Stimulated activated naive CD8-positive, alpha-beta T cell treated with anti-CD3 and anti-CD28 coated beads, Interleukin-15, amount 100 ng/mL, for 72 hours (primary cell): ENCODE data around the gene SGMS1.
A peak's percentile ranks its signal among the peaks of the same experiment; 100 is the strongest.
"Not testable (repeated sequence)": the region's sequence is repeated elsewhere in the genome, so short reads cannot be mapped to it uniquely, and the experiment has no call there.

Source experiments
- ATAC-seq: fragments of 150-1000 bp; cut with Tn5 transposase; 2 replicates; pipeline ENCODE4 v1.10.0; 2021; ENCODE audit warnings: mild to moderate bottlenecking, moderate library complexity
- DNase-seq, 2 donors: peaks; one replicate each; pipeline ENCODE4 v3.0.0; 2021 to 2022
- H3K27ac Mint-ChIP-seq, 2 donors: one replicate each; pipeline ENCODE4 v1.8.0; 2022; ENCODE audit warnings: mild to moderate bottlenecking in 2 of 2, mixed read lengths in 2 of 2, moderate library complexity in 2 of 2
- H3K27me3 Mint-ChIP-seq: one replicate; pipeline ENCODE4 v1.8.0; 2022; ENCODE audit warnings: mixed read lengths
- H3K4me1 Mint-ChIP-seq: one replicate; pipeline ENCODE4 v1.8.0; 2022; ENCODE audit warnings: mild to moderate bottlenecking, mixed read lengths
- H3K4me3 Mint-ChIP-seq, 2 donors: one replicate each; pipeline ENCODE4 v1.8.0; 2022; ENCODE audit warnings: mild to moderate bottlenecking in 2 of 2, mixed read lengths in 2 of 2, moderate library complexity in 1 of 2
- H3K9me3 Mint-ChIP-seq, 2 donors: one replicate each; pipeline ENCODE4 v1.8.0; 2022; ENCODE audit warnings: mixed read lengths in 2 of 2

The SGMS1 gene

DNA sequence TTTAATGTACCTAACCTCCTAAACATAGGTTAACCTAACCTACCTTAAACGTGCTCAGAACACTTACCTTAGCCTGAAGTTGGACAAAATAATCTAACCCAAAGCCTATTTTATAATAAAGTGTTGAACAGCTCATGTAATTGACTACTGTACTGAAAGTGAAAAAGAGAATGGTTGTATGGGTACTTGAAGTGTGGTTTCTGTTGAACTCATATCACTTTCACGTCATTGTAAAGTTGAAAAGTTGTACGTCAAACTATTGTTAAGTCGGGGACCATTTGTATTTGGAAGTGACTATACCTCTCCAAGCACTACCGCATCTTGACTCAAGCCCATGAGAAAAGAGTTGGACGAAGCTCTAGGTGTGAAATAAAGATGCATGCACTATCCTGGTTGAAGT lies 334.6 kb downstream of the SGMS1 start:
- Mint-ChIP-seq H3K27ac (no peak overlapping the region), H3K4me3 (no peak overlapping the region), H3K27me3 (peaks cover 3% of the 10 kb centered on the region), H3K9me3 (no peaks in the 10 kb centered on the region), H3K4me1 (no peaks in the 10 kb centered on the region)
- no peak for DNase-seq
- ATAC-seq, result no peak

- Mint-ChIP-seq H3K4me3 (no peak overlapping the region), H3K4me1 (no peaks in the 10 kb centered on the region), H3K27ac (no peak overlapping the region), H3K27me3 (peaks cover 19% of the 10 kb centered on the region), H3K9me3 (no peaks in the 10 kb centered on the region)
- DNase-seq (no peak), ATAC-seq (no peak)
Observed at GRCh38 chr10:50286996-50287803, 336.6 kb downstream of the SGMS1 start.

- H3K27me3 Mint-ChIP-seq, result peaks cover 26% of the 10 kb centered on the region
- H3K4me3 Mint-ChIP-seq, result no peak overlapping the region
- DNase-seq (no peak), ATAC-seq (no peak)
- no peaks in the 10 kb centered on the region for H3K4me1 Mint-ChIP-seq
- no peak overlapping the region for H3K27ac Mint-ChIP-seq
- no peaks in the 10 kb centered on the region for H3K9me3 Mint-ChIP-seq
Observed at GRCh38 chr10:50286517-50286916, 337.2 kb downstream of the SGMS1 start.

- DNase-seq, result no peak
- Mint-ChIP-seq H3K4me3 (no peak overlapping the region), H3K9me3 (no peaks in the 10 kb centered on the region), H3K27me3 (peaks cover 60% of the 10 kb centered on the region), H3K27ac (no peak overlapping the region), H3K4me1 (no peaks in the 10 kb centered on the region)
- ATAC-seq, result no peak
Observed at GRCh38 chr10:50281967-50282522, 341.7 kb downstream of the SGMS1 start.

DNA sequence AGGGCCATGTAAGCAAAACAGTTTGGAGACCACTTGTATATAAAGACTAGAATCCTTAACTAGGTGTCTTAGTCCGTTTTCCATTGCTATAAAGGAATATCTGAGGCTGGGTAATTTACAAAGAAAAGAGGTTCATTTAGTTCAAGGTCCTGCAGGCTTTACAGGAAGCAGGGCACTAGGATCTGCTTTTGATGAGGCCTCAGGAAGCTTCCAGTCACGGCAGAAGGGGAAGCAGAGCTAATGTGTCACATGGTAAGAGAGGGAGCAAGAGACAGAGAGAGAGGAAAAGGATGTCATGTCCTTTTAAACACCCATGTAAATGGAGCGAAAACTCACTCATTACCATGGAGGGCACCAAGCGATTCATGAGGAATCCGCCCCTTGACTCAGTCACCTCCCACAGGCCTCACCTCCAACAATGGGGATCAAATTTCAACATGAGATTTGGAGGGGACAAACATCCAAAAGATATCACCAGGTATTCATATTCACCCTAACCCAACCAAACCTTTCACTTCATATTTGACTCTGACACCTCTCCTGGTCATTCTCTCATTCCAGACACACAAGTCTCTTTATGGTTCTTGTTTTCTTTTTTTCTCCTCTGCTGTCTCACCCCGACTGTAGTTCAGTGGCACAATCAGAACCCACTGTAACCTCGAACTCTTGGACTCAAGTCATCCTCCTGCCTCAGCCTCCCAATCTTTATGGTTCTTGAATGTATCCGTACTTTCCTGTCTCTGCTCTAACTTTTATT lies 342.4 kb downstream of the SGMS1 start:
- H3K4me1 Mint-ChIP-seq, result no peaks in the 10 kb centered on the region
- DNase-seq (no peak), ATAC-seq (no peak)
- no peak overlapping the region for H3K4me3 Mint-ChIP-seq
- H3K9me3 Mint-ChIP-seq, result no peaks in the 10 kb centered on the region
- no peak overlapping the region for H3K27ac Mint-ChIP-seq
- H3K27me3 Mint-ChIP-seq, result peaks cover 66% of the 10 kb centered on the region

DNA sequence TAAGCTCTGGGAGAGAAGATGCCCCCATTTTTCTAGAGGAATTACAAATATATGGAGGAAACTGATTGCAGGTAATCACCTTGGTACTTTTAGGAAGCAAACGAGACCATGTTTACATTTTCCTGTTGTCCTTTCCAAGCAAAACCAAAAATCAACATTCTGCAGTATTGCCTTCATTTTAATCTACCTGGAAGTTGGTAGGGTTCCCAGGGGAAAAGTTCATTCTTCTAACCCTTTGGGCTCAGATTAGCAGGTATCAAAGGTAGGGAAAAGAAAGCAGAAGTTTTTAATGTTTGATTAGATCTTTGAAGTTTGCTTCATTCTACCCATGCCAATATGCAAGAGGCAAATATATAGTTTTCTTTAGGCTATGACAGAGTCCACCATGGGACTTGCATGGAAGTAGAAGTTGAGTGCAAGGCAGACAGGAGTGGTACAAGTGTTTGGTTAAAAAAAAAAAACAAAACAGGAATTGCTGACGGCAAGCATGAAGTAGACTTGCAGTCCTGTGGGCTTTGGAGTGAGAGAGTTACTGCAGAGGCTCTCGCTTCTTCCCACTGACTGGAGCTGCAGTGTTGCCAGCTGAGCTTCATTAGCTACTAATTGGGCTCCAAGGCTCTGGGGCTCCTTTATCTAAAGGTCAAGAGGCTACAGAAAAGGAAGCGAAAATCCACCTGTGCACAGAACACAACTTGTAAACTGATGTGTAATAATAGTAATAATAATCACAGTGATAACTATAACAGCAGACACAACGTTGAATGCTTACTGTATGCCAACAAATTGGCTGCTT lies 343.5 kb downstream of the SGMS1 start:
- no peak for DNase-seq
- Mint-ChIP-seq H3K4me3 (no peak overlapping the region), H3K4me1 (no peaks in the 10 kb centered on the region), H3K9me3 (no peaks in the 10 kb centered on the region), H3K27ac (no peak overlapping the region), H3K27me3 (peaks cover 71% of the 10 kb centered on the region)
- ATAC-seq, result no peak

- no peak for DNase-seq
- Mint-ChIP-seq H3K27ac (no peak overlapping the region), H3K27me3 (peaks cover 70% of the 10 kb centered on the region), H3K4me3 (no peak overlapping the region), H3K4me1 (no peaks in the 10 kb centered on the region), H3K9me3 (no peaks in the 10 kb centered on the region)
- no peak for ATAC-seq
Observed at GRCh38 chr10:50279489-50279888, 344.3 kb downstream of the SGMS1 start.

- Mint-ChIP-seq H3K4me3 (no peak overlapping the region), H3K27ac (no peak overlapping the region), H3K27me3 (peaks cover 37% of the 10 kb centered on the region), H3K4me1 (no peaks in the 10 kb centered on the region), H3K9me3 (no peaks in the 10 kb centered on the region)
- DNase-seq (peak; percentile 8 to 16), ATAC-seq (peak; percentile 70)
Observed at GRCh38 chr10:50275650-50276235, 348.0 kb downstream of the SGMS1 start.

DNA sequence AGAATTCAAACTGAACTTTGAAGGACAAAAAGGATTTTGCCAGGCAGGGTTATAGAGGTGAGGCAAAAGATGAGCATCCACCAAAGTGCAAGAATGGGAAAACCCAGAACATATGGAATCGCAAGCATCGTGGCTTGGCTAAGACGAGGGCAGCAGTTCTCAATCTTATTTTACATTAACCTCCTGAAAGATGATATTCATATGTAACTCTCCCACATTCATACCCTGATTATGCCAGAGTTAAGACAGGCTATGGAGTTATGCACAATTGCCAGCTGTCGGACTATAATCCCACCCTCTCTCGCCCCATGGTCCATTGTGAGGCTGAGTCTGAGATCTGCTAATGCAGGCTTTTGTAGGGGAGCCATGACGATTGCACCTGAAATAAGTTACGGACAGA lies 351.2 kb downstream of the SGMS1 start:
- Mint-ChIP-seq H3K4me1 (no peaks in the 10 kb centered on the region), H3K4me3 (no peak overlapping the region)
- DNase-seq, result no peak

GRCh38 chr10:50271564-50272250 lies 352.0 kb downstream of the SGMS1 start:
- H3K9me3 Mint-ChIP-seq, result no peaks in the 10 kb centered on the region
- H3K4me1 Mint-ChIP-seq, result no peaks in the 10 kb centered on the region
- ATAC-seq, result no peak
- H3K27me3 Mint-ChIP-seq, result peaks cover 19% of the 10 kb centered on the region
- DNase-seq, result no peak
- peak overlapping the region in 1 of 2 donors; percentile 69 for H3K27ac Mint-ChIP-seq
- H3K4me3 Mint-ChIP-seq, result no peak overlapping the region

More for the DNA sequence above, 351.2 kb downstream of the SGMS1 start:
- H3K27ac Mint-ChIP-seq, result no peak overlapping the region
- no peaks in the 10 kb centered on the region for H3K9me3 Mint-ChIP-seq
- no peak for ATAC-seq
- peaks cover 22% of the 10 kb centered on the region for H3K27me3 Mint-ChIP-seq

DNA sequence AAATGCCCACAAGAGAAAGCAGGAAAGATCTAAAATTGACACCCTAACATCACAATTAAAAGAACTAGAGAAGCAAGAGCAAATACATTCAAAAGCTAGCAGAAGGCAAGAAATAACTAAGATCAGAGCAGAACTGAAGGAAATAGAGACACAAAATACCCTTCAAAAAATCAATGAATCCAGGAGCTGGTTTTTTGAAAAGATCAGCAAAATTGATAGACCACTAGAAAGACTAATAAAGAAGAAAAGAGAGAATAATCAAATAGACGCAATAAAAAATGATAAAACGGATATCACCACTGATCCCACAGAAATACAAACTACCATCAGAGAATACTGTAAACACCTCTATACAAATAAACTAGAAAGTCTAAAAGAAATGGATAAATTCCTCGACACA lies 355.9 kb downstream of the SGMS1 start:
- peaks cover 45% of the 10 kb centered on the region for H3K27me3 Mint-ChIP-seq
- DNase-seq, H3K9me3 Mint-ChIP-seq, H3K27ac Mint-ChIP-seq, ATAC-seq, H3K4me3 Mint-ChIP-seq, H3K4me1 Mint-ChIP-seq: not testable (repeated sequence)

DNA sequence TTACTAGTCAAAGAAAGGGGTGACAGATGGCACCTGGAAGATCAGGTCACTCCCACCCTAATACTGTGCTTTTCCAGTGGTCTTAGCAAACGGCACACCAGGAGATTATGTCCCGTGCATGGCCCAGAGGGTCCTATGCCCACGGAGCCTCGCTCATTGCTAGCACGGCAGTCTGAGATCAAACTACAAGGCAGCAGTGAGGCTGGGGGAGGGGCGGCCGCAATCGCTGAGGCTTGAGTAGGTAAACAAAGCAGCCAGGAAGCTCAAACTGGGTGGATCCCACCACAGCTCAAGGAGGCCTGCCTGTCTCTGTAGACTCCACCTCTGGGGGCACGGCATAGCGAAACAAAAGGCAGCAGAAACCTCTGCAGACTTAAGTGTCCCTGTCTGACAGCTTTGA lies 361.1 kb downstream of the SGMS1 start:
- H3K27ac Mint-ChIP-seq, H3K9me3 Mint-ChIP-seq, H3K4me3 Mint-ChIP-seq, ATAC-seq, DNase-seq: not testable (repeated sequence)
- Mint-ChIP-seq H3K4me1 (peaks cover 16% of the 10 kb centered on the region), H3K27me3 (peaks cover 67% of the 10 kb centered on the region)

GRCh38 chr10:50260791-50261281 lies 362.9 kb downstream of the SGMS1 start:
- DNase-seq (peak; percentile 5 to 40), ATAC-seq (peak; percentile 99)
- no peak overlapping the region for H3K4me3 Mint-ChIP-seq
- no peaks in the 10 kb centered on the region for H3K9me3 Mint-ChIP-seq
- peaks cover 67% of the 10 kb centered on the region for H3K27me3 Mint-ChIP-seq
- peaks cover 16% of the 10 kb centered on the region for H3K4me1 Mint-ChIP-seq
- no peak overlapping the region for H3K27ac Mint-ChIP-seq
